Neural cell (in vitro differentiated cells): ENCODE measurements around the gene NAMPT. TPM values are rescaled to one million over a fixed set of nuclear protein-coding genes. Genes with fewer than 3 reads are reported as not detected.

Source experiments
- H2AFZ ChIP-seq: fragments of 200-600, 300-800 bp; sonication (generic), shearing (Covaris generic); 2 replicates; pipeline ENCODE4 v1.6.0; 2014; ENCODE audit warnings: low read depth, mild to moderate bottlenecking, antibody characterized with exemption, low read length, moderate library complexity
- H3F3A ChIP-seq: fragments of 200-600 bp; shearing (Covaris generic); 2 replicates; pipeline ENCODE4 v1.6.1; 2016; ENCODE audit warnings: mild to moderate bottlenecking, moderate library complexity, mixed read lengths, antibody characterized with exemption, low read length; ENCODE audit not compliant: insufficient read depth, poor library complexity, severe bottlenecking
- H3K27ac ChIP-seq: fragments of 200-600, 300-800 bp; sonication (generic), shearing (Covaris generic); 2 replicates; pipeline ENCODE4 v1.5.1; 2014; ENCODE audit warnings: mild to moderate bottlenecking, low read length, moderate library complexity
- H3K27me3 ChIP-seq: fragments of 300-800, 200-600 bp; sonication (generic), shearing (Covaris generic); 2 replicates; pipeline ENCODE4 v1.6.0; 2014; ENCODE audit warnings: mild to moderate bottlenecking, low read depth, low read length, moderate library complexity; ENCODE audit not compliant: insufficient read depth
- H3K36me3 ChIP-seq: fragments of 300-800, 200-600 bp; sonication (generic), shearing (Covaris generic); 2 replicates; pipeline ENCODE4 v1.5.1; 2014; ENCODE audit warnings: mild to moderate bottlenecking, antibody characterized with exemption, low read length, moderate library complexity; ENCODE audit not compliant: insufficient read depth
- H3K4me2 ChIP-seq: fragments of 300-800, 200-600 bp; sonication (generic), shearing (Covaris generic); 2 replicates; pipeline ENCODE4 v1.6.0; 2014; ENCODE audit warnings: mild to moderate bottlenecking, low read length
- H3K4me3 ChIP-seq: fragments of 300-800, 200-600 bp; sonication (generic), shearing (Covaris generic); 2 replicates; pipeline ENCODE4 v1.5.1; 2014; ENCODE audit warnings: mild to moderate bottlenecking, low read length, moderate library complexity
- H3K79me2 ChIP-seq: fragments of 200-600 bp; shearing (Covaris generic); replicated peaks from 2 replicates; pipeline ENCODE4 v1.6.0; 2014; ENCODE audit warnings: mild to moderate bottlenecking, low read length, moderate library complexity; ENCODE audit not compliant: insufficient read depth
- H3K9ac ChIP-seq: fragments of 300-800, 200-600 bp; sonication (generic), shearing (Covaris generic); 2 replicates; pipeline ENCODE4 v1.6.1; 2016; ENCODE audit warnings: mild to moderate bottlenecking, low read length, mixed read lengths
- H3K9me2 ChIP-seq: fragments of 200-600 bp; shearing (Covaris generic); 2 replicates; pipeline ENCODE4 v1.6.1; 2016; ENCODE audit warnings: mild to moderate bottlenecking, low read length, mixed read lengths; ENCODE audit not compliant: insufficient read depth
- H3K9me3 ChIP-seq: fragments of 200-600, 300-800 bp; sonication (generic), shearing (Covaris generic); 2 replicates; pipeline ENCODE4 v1.6.1; 2016; ENCODE audit warnings: mild to moderate bottlenecking, mixed run types, low read length, moderate library complexity, mixed read lengths
- H4K20me1 ChIP-seq: fragments of 200-600 bp; shearing (Covaris generic); 2 replicates; pipeline ENCODE4 v1.6.1; 2016; ENCODE audit warnings: mild to moderate bottlenecking, mixed run types; ENCODE audit not compliant: insufficient read depth
- CTCF ChIP-seq: fragments of 450-650 bp; IDR thresholded peaks from 2 replicates; pipeline ENCODE4 v1.5.1; 2014; ENCODE audit warnings: antibody characterized with exemption, mild to moderate bottlenecking, moderate library complexity; ENCODE audit not compliant: poor library complexity, severe bottlenecking
- EP300 ChIP-seq: fragments of 450-650 bp; conservative IDR thresholded peaks from 2 replicates; pipeline ENCODE4 v1.6.1; 2014; ENCODE audit warnings: antibody characterized with exemption, mild to moderate bottlenecking, moderate library complexity; ENCODE audit not compliant: poor library complexity, severe bottlenecking
- EZH2 ChIP-seq: fragments of 200-600, 300-800 bp; shearing (Covaris generic), sonication (generic); IDR thresholded peaks from 2 replicates; pipeline ENCODE4 v1.6.1; 2014; ENCODE audit warnings: antibody characterized with exemption, low read length, borderline replicate concordance, mild to moderate bottlenecking; ENCODE audit not compliant: insufficient read depth, poor library complexity, severe bottlenecking
- MXI1 ChIP-seq: fragments of 450-650 bp; conservative IDR thresholded peaks from 2 replicates; pipeline ENCODE4 v1.6.1; 2014; ENCODE audit warnings: antibody characterized with exemption, mild to moderate bottlenecking; ENCODE audit not compliant: poor library complexity, severe bottlenecking
- POLR2AphosphoS5 ChIP-seq: IDR thresholded peaks from 2 replicates; pipeline ENCODE4 v1.6.1; 2012
- RAD21 ChIP-seq: fragments of 450-650 bp; conservative IDR thresholded peaks from 2 replicates; pipeline ENCODE4 v1.6.1; 2014; ENCODE audit warnings: antibody characterized with exemption, mild to moderate bottlenecking, moderate library complexity
- REST ChIP-seq: IDR thresholded peaks from 2 replicates; pipeline ENCODE4 v1.6.1; 2012; ENCODE audit warnings: borderline replicate concordance
- SMC3 ChIP-seq: fragments of 450-650 bp; conservative IDR thresholded peaks from 2 replicates; pipeline ENCODE4 v1.6.1; 2014; ENCODE audit warnings: antibody characterized with exemption, mild to moderate bottlenecking, moderate library complexity; ENCODE audit not compliant: poor library complexity
- TAF1 ChIP-seq: IDR thresholded peaks from 2 replicates; pipeline ENCODE4 v1.6.1; 2012; ENCODE audit warnings: low read depth
- polyA plus RNA-seq: library from polyadenylated mRNA; depleted of rRNA; stranded (reverse); fragments of >200 nt; gene quantifications from 2 replicates; pipeline ENCODE4 v1.2.3, GENCODE V29; 2014

Gene NAMPT
- polyA plus RNA-seq, 1 donor from 2014 or later, result 34.0 TPM

- H3K27ac ChIP-seq, result no peak overlapping the region
- H3K4me2 ChIP-seq, result no peak overlapping the region
- no peak overlapping the region for H3K9ac ChIP-seq
- H3K9me3 ChIP-seq, result no peaks in the 10 kb centered on the region
- H3K4me3 ChIP-seq, result no peak overlapping the region
- H3K36me3 ChIP-seq, result no peaks in the 10 kb centered on the region
- H4K20me1 ChIP-seq, result no peaks in the 10 kb centered on the region
- no peaks in the 10 kb centered on the region for H3F3A ChIP-seq
- TF ChIP-seq EP300, result no peak
- H3K79me2 ChIP-seq, result no peaks in the 10 kb centered on the region
- no peaks in the 10 kb centered on the region for H3K27me3 ChIP-seq
- no peak overlapping the region for H2AFZ ChIP-seq
- H3K9me2 ChIP-seq, result no peaks in the 10 kb centered on the region
These were observed 35.3 kb downstream of the NAMPT start for GRCh38 chr7:106249488-106249887.

DNA sequence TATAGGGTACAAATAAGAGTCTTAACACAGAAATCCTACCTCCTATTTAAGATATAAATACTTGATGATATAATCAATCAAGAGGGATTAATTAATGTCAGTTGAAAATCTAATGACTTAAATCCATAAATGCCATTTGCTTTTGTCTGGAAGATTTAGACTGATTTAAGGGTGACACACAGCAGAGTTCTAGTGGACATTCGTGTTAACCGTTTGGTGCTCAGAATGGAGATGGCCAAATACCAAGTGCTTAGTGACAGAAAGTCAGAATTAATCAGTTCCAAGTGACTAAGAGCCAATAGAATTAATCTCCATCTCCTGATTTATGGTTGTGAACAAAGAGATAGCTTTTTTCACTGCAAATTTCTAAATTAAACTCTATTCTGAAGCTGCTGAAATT, 36.2 kb downstream of the NAMPT start:
- TF ChIP-seq EZH2, result no peak
- no peak for TF ChIP-seq TAF1
- TF ChIP-seq REST, result no peak
- TF ChIP-seq CTCF, result no peak
- no peak for TF ChIP-seq SMC3
- TF ChIP-seq RAD21, result no peak
- no peak for TF ChIP-seq POLR2AphosphoS5
- TF ChIP-seq MXI1, result no peak
- TF ChIP-seq EP300, result no peak
- Histone ChIP-seq H4K20me1 (no peaks in the 10 kb centered on the region), H3K4me3 (no peak overlapping the region), H3K27ac (no peak overlapping the region), H3K4me2 (no peak overlapping the region), H3K9me3 (no peaks in the 10 kb centered on the region), H3F3A (no peaks in the 10 kb centered on the region), H2AFZ (no peak overlapping the region), H3K36me3 (no peaks in the 10 kb centered on the region), H3K79me2 (no peaks in the 10 kb centered on the region), H3K9me2 (no peaks in the 10 kb centered on the region), H3K27me3 (no peaks in the 10 kb centered on the region), H3K9ac (no peak overlapping the region)

- no peaks in the 10 kb centered on the region for H3K36me3 ChIP-seq
- H3F3A ChIP-seq, result no peaks in the 10 kb centered on the region
- no peak overlapping the region for H3K9ac ChIP-seq
- no peak overlapping the region for H3K4me2 ChIP-seq
- no peaks in the 10 kb centered on the region for H3K9me2 ChIP-seq
- no peaks in the 10 kb centered on the region for H4K20me1 ChIP-seq
- H3K27me3 ChIP-seq, result no peaks in the 10 kb centered on the region
- H2AFZ ChIP-seq, result no peak overlapping the region
- no peaks in the 10 kb centered on the region for H3K9me3 ChIP-seq
- no peaks in the 10 kb centered on the region for H3K79me2 ChIP-seq
- H3K27ac ChIP-seq, result no peak overlapping the region
- no peak for TF ChIP-seq EZH2
- TF ChIP-seq TAF1, result no peak
- TF ChIP-seq POLR2AphosphoS5, result no peak
- TF ChIP-seq RAD21, result no peak
- no peak for TF ChIP-seq EP300
- no peak for TF ChIP-seq SMC3
- no peak for TF ChIP-seq REST
- TF ChIP-seq CTCF, result no peak
- no peak for TF ChIP-seq MXI1
- H3K4me3 ChIP-seq, result no peak overlapping the region
These were observed 36.9 kb downstream of the NAMPT start for GRCh38 chr7:106247841-106248240.
